Effector memory CD4-positive, alpha-beta T cell (primary cell): ENCODE results near the gene FECH.
"Not testable (repeated sequence)": the region's sequence is repeated elsewhere in the genome, so short reads cannot be mapped to it uniquely, and the experiment has no call there.

ENCODE experiments used
- DNase-seq, 3 donors: peaks; one replicate each; pipeline ENCODE4 v3.0.0-alpha.2; 2020
- H3K27ac ChIP-seq: 2 replicates; pipeline ENCODE4 v1.7.0; 2013; ENCODE audit warnings: mild to moderate bottlenecking, low read length, moderate library complexity; ENCODE audit not compliant: insufficient read depth, poor library complexity, severe bottlenecking
- H3K27me3 ChIP-seq: replicated peaks from 2 replicates; pipeline ENCODE4 v1.7.0; 2013; ENCODE audit warnings: mild to moderate bottlenecking, low read length; ENCODE audit not compliant: insufficient read depth, control insufficient read depth, poor library complexity, severe bottlenecking
- H3K36me3 ChIP-seq: 2 replicates; pipeline ENCODE4 v1.7.0; 2013; ENCODE audit warnings: mild to moderate bottlenecking, low read length, moderate library complexity; ENCODE audit not compliant: control insufficient read depth, insufficient read depth
- H3K4me1 ChIP-seq: 2 replicates; pipeline ENCODE4 v1.7.0; 2013; ENCODE audit warnings: low read length, mild to moderate bottlenecking; ENCODE audit not compliant: control insufficient read depth, insufficient read depth, poor library complexity, severe bottlenecking
- H3K4me3 ChIP-seq: 2 replicates; pipeline ENCODE4 v1.7.0; 2013; ENCODE audit warnings: low read length, low read depth, mild to moderate bottlenecking; ENCODE audit not compliant: insufficient read depth, poor library complexity, severe bottlenecking
- H3K9me3 ChIP-seq: 2 replicates; pipeline ENCODE4 v1.7.0; 2013; ENCODE audit warnings: mild to moderate bottlenecking, low read length, moderate library complexity; ENCODE audit not compliant: control insufficient read depth

FECH gene

DNA sequence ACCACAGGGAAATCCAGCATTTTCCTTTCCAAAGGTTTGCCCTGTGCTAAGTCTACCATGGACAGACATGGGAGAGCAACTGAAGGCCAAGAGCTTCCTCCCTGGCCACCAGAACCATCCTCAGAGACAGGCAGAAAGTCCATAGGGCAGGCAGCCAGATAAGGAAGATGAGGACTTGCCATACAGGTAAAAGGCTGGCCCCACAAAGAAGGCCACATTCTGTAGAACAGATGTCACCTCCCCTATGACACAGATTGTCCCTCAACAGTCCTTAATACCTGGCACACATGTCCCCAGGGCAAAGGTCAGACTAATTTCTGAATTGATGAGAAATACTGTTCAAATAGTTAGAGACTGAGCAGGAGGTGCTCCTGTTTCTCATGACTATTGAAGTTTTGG, 52.0 kb downstream of the FECH start:
- no peak for DNase-seq
- Histone ChIP-seq H3K4me3 (no peak overlapping the region), H3K36me3 (no peaks in the 10 kb centered on the region), H3K27me3 (no peaks in the 10 kb centered on the region), H3K9me3 (no peaks in the 10 kb centered on the region), H3K4me1 (no peaks in the 10 kb centered on the region), H3K27ac (no peak overlapping the region)

DNA sequence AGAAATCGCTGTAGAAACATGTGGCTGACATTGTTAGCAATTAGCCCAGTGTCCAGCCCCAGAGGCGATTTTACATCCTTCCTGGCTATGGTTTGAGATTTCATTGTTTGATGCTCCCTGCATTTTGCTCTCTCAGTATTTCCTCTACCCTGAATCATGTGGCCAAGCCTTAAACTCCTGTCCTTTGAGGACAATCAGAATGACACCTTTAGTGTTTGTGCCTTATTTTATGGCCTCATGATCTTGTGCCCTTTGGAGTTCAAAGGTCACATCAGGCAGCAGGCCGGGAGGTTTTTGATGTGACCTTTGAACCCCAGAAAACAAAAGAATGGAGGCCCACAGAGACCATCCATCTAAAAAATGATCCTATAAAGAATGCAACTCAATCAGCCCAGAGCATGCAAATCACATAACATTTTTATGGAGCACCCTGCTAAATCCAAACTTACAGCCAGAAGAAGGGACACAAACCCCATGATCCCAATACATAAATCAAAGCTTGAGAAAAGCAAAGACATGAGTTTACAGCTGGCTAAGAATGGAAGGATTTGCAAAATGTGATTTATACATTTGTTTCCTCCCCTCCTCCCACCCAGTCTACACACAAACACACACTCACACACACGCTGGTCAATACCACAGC, 52.5 kb downstream of the FECH start:
- no peak for DNase-seq
- Histone ChIP-seq H3K27ac (no peak overlapping the region), H3K27me3 (no peaks in the 10 kb centered on the region), H3K9me3 (no peaks in the 10 kb centered on the region), H3K4me3 (no peak overlapping the region), H3K4me1 (no peaks in the 10 kb centered on the region), H3K36me3 (no peaks in the 10 kb centered on the region)

DNA sequence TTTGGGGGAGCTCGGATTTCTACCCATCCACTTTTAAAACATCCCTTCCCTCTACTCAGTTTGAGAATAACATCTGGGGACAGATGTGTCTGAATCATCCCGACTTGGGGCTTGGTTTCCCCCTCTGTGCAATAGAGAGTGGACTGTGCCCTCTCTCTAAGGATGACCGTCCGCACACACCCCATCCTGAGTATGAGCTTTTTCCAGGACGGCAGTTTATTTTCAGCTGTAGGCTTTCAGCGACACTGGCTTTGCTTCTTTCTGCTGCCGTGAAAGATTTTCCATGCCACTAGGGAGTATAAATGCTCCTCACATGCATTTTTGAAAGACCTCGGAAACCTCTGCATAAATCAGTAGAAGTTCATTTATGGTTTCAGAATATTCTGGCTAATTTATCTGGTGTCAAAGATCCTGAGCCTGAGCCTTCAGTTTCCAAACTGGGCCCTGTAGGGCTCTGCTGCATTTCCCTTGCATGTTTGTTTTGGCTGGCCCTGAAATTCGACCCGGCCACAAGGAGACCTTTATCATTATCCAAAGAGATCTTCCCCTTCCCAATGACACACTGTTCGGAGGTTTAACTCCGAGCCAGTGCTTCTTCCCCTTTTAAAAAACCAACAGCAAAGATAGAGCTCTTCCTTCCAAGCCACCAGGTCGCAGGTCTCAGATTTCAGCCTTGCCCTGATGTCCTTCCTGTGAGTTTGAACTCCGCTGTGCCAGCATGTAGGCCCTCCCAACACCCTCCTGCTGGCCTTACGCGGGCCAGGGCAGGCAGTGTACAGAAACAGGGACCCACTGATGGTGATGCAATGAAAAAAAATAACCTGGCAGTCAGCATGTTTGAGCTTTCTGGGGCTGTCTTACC, 53.3 kb downstream of the FECH start:
- H3K4me3 ChIP-seq: no peak overlapping the region
- no peaks in the 10 kb centered on the region for H3K27me3 ChIP-seq
- no peaks in the 10 kb centered on the region for H3K4me1 ChIP-seq
- H3K27ac ChIP-seq: no peak overlapping the region
- no peak for DNase-seq
- no peaks in the 10 kb centered on the region for H3K9me3 ChIP-seq
- H3K36me3 ChIP-seq: no peaks in the 10 kb centered on the region

DNA sequence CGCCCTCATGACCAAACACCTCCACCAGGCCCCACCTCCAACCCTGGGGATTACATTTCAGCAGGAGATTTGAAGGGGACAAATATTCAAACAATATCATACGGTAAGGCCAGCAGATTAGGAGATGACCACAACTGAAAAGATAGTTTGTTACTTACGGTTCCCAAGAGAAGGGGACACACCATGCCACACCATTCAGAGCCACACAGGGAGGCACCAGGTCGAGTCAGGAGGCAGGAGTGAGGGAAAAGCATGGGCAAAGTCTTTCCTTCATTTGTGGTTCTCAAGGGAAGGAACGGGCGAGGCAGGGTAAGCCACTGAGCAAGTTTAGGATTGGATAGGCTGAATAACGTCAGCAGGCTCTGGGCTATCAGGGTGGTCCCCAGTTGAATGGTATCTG, 57.4 kb downstream of the FECH start:
- Histone ChIP-seq H3K9me3 (no peaks in the 10 kb centered on the region), H3K36me3 (no peaks in the 10 kb centered on the region), H3K4me3 (no peak overlapping the region), H3K27ac (no peak overlapping the region), H3K4me1 (no peaks in the 10 kb centered on the region), H3K27me3 (no peaks in the 10 kb centered on the region)
- no peak for DNase-seq

DNA sequence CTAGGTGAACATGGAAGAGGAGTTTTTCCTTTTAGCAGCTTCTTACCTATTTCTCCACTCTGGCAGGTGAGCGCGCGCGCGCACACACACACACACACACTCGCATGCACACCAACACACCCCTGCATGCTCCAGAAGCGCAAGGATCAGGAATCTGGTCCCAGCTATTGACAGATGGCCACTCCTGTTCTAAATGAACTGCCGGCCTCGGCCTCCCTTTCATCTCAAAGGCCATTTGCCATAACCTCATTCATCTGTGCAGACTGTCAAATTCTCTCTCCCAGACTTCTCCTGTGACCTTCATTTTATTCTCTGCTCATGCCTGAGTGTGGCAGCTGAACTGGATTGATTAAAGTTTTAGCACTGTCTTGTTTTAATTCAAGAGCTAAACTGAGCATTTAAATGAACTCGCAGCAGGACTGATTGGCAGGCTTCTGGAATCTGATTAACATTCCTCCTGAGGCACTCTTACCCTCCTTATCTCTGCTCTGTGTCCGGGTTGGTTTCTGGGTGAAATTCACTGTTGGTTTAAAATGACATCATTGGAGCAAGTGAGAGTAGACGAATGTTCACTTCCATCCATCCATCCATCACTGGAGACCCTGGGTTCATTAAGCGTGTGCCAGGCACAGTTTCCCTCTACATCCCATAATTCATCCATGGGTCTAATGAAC, 58.8 kb downstream of the FECH start:
- no peaks in the 10 kb centered on the region for H3K36me3 ChIP-seq
- no peak overlapping the region for H3K4me3 ChIP-seq
- no peaks in the 10 kb centered on the region for H3K9me3 ChIP-seq
- no peak for DNase-seq
- no peaks in the 10 kb centered on the region for H3K4me1 ChIP-seq
- H3K27me3 ChIP-seq: no peaks in the 10 kb centered on the region
- H3K27ac ChIP-seq: no peak overlapping the region

DNA sequence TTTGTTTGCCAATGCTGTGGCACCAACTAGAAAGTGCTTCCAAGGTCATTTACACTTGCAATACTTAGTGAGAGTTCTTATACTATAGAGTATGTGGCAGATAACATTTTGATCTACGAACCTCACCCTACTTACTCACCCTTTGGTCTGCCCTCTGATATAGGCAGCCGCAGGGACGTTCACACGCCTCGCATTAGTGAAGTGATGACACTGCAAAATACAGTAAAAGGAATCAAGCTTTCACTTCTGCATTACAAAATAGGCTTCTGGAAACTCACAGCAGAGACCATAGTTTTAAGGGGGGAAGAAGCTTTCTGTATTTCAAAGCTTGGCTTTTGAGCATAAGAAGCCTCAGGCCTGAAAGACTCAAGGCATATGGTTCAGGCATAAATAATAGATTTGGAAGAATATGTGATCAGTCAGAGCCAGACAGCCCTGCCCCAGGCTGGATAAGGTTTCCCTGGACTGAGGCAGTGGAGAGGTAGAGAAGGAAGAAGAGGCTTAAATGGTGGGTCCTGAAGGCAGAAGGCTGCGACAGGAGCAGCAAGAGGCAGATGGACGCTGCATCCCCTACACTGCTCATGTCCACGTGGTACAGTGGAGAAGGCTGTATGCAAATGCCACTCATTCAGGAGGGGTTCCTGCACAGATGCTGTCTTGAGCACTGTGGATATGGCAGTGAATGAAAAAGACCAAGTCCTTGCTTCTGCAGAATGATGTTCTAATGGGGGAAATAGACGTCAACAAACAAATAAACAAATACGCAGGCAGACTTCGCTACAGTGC, 63.1 kb downstream of the FECH start:
- DNase-seq: no peak
- H3K4me1 ChIP-seq: no peaks in the 10 kb centered on the region
- H3K27ac ChIP-seq: no peak overlapping the region
- no peak overlapping the region for H3K4me3 ChIP-seq
- no peaks in the 10 kb centered on the region for H3K36me3 ChIP-seq
- no peaks in the 10 kb centered on the region for H3K27me3 ChIP-seq
- H3K9me3 ChIP-seq: no peaks in the 10 kb centered on the region

DNA sequence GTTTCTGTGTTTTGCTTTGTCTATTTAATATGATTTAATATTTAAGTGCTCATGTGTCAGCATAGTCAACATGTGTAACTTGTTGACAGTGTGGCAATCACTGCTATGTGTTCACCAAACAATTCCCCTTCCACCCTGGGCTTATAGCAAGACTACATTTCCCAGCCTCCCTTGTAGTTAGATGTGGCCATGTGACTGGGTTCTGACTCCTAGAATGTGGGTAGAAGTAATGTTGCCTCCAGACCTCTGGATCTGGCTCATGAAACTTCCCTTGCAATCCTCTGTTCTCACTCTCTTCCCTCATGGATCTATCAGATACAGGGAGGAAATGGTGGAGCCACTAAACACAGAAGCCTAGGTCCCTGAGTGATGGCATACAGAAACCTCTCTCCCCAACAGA, 64.2 kb downstream of the FECH start:
- not testable (repeated sequence) for H3K4me1 ChIP-seq, H3K27me3 ChIP-seq, H3K9me3 ChIP-seq, DNase-seq, H3K36me3 ChIP-seq, H3K4me3 ChIP-seq, H3K27ac ChIP-seq

DNA sequence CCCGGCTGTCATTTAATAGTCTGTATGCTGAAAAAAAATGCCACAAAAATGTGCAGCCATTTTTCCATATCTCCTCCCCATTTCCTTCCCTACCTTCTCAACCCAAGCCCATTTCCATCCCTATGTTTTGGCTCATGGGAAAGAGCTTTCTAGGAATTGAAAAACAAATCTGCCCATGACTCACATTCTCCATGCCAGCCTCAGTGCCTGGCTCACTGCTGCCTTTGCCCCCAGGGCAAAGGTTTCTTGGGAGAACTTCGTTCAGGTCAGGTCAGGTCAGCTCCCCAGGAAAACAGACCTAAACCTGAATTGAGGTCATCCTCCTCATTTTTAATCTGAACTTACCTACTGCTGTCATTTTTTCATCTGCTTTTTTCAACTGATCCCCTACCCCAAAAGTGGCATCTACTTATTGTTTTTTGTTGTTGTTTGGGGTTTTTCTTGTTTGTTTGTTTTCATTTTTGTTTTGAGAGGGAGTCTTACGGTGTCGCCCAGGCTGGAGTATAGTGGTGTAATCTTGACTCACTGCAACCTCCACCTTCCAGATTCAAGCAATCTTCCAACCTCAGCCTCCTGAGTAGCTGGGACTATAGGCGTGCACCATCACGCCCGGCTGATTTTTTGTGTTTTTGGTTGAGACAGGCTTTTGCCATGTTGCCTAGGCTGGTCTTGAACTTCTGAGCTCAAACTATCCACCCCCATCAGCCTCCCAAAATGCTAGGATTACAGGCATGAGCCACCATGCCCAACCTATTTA, 66.7 kb downstream of the FECH start:
- H3K9me3 ChIP-seq: no peaks in the 10 kb centered on the region
- H3K27ac ChIP-seq: no peak overlapping the region
- H3K36me3 ChIP-seq: no peaks in the 10 kb centered on the region
- DNase-seq: no peak
- no peaks in the 10 kb centered on the region for H3K27me3 ChIP-seq
- no peak overlapping the region for H3K4me3 ChIP-seq
- no peaks in the 10 kb centered on the region for H3K4me1 ChIP-seq

DNA sequence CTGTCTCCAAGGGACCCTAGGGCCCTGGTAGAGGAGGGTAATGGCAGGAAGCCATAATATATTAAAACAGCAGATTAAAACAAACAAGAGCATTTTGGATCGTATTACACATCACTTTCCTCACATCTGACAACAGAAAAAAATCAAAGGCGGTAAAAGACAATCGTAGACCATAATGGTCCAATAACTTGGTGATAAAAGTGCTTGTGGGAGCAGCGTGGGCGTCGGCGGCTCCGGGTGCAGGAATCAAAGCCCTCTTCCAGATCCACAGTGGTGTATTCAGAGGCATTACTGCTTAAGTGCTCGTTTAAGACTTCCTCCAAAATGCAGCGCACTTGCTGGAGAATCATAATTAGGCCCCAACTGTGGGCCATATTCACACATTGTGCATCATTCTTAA, 68.0 kb downstream of the FECH start:
- Histone ChIP-seq H3K27me3 (no peaks in the 10 kb centered on the region), H3K36me3 (no peaks in the 10 kb centered on the region), H3K4me1 (no peaks in the 10 kb centered on the region), H3K27ac (no peak overlapping the region), H3K9me3 (no peaks in the 10 kb centered on the region), H3K4me3 (no peak overlapping the region)
- DNase-seq: no peak
